Muscle layer of colon (tissue), 2 donors: ENCODE data around the gene ADAMTS2.

ENCODE experiments used
- H3K27ac ChIP-seq: one replicate; pipeline ENCODE4 v1.7.0; 2013; ENCODE audit warnings: low read depth, mild to moderate bottlenecking, low read length, moderate library complexity
- H3K27me3 ChIP-seq, 2 donors: one replicate each; pipeline ENCODE4 v1.7.0; 2013; ENCODE audit warnings: low read length in 2 of 2, mild to moderate bottlenecking in 2 of 2; ENCODE audit not compliant: insufficient read depth in 2 of 2, control insufficient read depth in 1 of 2
- H3K36me3 ChIP-seq: one replicate; pipeline ENCODE4 v1.7.0; 2013; ENCODE audit warnings: mild to moderate bottlenecking, low read length; ENCODE audit not compliant: insufficient read depth
- H3K4me1 ChIP-seq: one replicate; pipeline ENCODE4 v1.7.0; 2013; ENCODE audit warnings: mild to moderate bottlenecking, low read length; ENCODE audit not compliant: insufficient read depth
- H3K4me3 ChIP-seq, 2 donors: one replicate each; pipeline ENCODE4 v1.7.0; 2013; ENCODE audit warnings: low read length in 2 of 2, low read depth in 1 of 2, mild to moderate bottlenecking in 1 of 2, moderate library complexity in 1 of 2
- H3K9ac ChIP-seq: one replicate; pipeline ENCODE4 v1.7.0; 2013; ENCODE audit warnings: low read length
- H3K9me3 ChIP-seq: one replicate; pipeline ENCODE4 v1.7.0; 2013; ENCODE audit warnings: mild to moderate bottlenecking, low read length
- donor health status: abdominal sarcoma.
- donor health status: Adenocarcinoma of cecum.

The ADAMTS2 gene

DNA sequence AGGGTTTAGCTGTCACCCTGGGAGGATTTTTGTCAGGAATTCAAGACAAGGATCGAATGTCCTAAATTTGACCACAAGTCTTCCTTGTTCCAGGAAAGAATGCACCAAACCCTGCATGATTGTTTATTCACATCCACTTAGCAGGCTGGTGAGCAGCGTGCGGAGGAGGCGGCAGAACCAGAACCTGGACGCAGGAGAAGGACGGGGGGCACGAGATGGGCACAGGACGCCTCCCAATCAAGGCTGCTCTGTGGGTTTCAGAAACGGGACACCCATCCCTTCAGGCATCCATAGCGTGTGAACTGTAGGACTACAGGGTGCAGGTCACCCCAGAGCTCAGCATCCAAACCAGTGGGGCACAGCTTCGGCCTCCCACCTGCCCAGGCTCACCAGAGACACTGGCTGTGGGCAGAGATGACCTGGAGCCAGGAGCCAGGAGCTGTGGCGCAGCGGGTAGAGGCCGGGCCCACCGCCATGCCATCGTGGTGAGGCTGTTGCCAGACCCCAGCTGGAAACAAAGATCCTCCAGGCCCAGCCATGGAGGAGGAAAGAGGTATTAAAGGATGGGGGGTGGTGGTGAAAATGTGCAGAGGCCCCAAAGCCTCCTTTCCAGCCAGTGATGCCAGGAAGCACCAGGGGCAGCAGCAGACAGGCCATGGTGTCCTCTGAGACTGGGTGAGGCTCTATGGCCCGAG is 32.3 kb upstream of the ADAMTS2 start:
- no peak overlapping the region for H3K4me3 ChIP-seq
- H3K36me3 ChIP-seq: no peaks in the 10 kb centered on the region
- H3K27ac ChIP-seq: no peak overlapping the region
- H3K9me3 ChIP-seq: no peaks in the 10 kb centered on the region
- H3K27me3 ChIP-seq: no peaks in the 10 kb centered on the region
- no peaks in the 10 kb centered on the region for H3K4me1 ChIP-seq
- H3K9ac ChIP-seq: no peak overlapping the region

DNA sequence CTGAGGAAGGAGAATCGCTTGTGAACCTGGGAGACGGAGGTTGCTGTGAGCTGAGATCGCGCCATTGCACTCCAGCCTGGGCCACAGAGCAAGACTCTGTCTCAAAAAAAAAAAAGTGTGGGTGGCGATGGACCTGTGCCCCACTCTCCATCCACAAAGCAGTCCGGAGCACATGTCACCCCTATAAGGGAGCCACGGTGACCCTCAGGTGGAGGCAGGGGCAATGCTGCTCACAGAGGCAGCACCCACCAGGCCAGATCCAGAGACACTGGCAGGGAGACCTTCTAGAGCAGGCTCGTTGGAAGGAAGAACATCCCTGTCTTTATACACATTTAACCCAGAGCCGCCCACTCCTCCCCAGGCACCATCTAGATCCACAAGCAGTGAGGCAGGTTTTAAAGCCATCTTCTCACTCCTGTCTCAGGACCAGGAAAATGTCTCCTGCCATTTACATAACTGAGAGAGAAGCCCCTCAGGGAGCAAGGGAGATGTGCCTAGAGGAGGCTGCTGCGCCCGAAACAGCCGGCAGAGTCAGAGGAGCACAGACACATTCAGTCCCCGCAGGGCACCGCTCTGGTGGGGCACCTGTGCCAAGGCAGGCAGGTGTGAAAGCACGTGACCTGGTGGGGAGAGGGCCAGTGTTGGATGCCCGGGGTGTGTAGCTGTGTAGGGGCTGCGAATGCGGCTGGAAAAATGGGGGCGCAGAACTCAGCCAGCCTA is 31.6 kb upstream of the ADAMTS2 start:
- Histone ChIP-seq H3K4me1 (no peaks in the 10 kb centered on the region), H3K4me3 (no peak overlapping the region), H3K9me3 (no peaks in the 10 kb centered on the region), H3K27ac (no peak overlapping the region), H3K27me3 (no peaks in the 10 kb centered on the region), H3K9ac (no peak overlapping the region), H3K36me3 (no peaks in the 10 kb centered on the region)

DNA sequence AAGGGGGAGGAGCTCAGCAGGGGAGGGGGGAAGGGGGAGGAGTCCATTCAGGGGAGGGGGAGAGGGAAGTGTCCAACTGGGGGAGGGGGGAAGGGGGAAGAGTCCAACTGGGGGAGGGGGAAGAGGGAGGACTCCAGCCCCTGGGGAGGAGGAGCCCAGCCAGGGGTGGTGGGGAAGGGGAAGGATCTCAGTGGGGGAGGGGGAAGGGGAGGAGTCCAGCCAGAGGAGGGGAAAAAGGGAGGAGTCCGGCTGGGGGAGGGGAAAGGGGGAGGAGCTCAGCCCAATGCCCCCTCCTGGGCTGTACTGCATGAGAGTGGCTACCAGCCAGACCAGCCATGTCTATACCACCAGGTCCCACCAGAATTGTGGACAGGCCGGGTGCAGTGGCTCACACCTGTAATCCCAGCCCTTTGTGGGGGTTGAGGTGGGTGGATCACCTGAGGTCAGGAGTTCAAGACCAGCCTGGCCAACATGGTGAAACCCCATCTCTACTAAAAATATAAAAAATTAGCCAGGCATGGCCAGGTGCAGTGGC is 30.6 kb upstream of the ADAMTS2 start:
- no peaks in the 10 kb centered on the region for H3K27me3 ChIP-seq
- no peaks in the 10 kb centered on the region for H3K36me3 ChIP-seq
- H3K9me3 ChIP-seq: no peaks in the 10 kb centered on the region
- no peak overlapping the region for H3K9ac ChIP-seq
- H3K4me3 ChIP-seq: no peak overlapping the region
- H3K4me1 ChIP-seq: no peaks in the 10 kb centered on the region
- H3K27ac ChIP-seq: no peak overlapping the region

DNA sequence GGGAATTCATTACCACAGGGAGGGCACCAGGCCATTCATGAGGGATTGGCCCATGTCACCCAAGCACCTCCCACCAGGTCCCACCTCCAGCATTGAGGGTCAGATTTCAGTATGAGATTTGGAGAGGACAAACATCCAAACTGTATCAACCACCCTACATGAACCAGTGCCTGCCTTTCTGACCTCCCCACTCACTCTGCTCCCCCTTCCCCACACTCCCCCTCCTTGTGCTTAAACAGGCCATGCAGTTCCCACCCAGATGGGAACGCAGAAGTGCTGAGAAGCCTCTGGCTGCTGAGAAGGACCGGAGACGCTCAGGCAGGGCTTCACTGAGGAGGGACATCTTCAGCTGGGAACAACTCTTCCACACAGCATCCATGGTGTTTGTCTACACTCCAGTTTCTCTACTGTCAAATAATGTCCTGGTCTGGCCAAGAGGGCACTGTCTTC is 30.0 kb upstream of the ADAMTS2 start:
- no peaks in the 10 kb centered on the region for H3K27me3 ChIP-seq
- H3K9me3 ChIP-seq: no peaks in the 10 kb centered on the region
- H3K27ac ChIP-seq: no peak overlapping the region
- no peak overlapping the region for H3K4me3 ChIP-seq
- no peaks in the 10 kb centered on the region for H3K36me3 ChIP-seq
- no peaks in the 10 kb centered on the region for H3K4me1 ChIP-seq
- no peak overlapping the region for H3K9ac ChIP-seq

DNA sequence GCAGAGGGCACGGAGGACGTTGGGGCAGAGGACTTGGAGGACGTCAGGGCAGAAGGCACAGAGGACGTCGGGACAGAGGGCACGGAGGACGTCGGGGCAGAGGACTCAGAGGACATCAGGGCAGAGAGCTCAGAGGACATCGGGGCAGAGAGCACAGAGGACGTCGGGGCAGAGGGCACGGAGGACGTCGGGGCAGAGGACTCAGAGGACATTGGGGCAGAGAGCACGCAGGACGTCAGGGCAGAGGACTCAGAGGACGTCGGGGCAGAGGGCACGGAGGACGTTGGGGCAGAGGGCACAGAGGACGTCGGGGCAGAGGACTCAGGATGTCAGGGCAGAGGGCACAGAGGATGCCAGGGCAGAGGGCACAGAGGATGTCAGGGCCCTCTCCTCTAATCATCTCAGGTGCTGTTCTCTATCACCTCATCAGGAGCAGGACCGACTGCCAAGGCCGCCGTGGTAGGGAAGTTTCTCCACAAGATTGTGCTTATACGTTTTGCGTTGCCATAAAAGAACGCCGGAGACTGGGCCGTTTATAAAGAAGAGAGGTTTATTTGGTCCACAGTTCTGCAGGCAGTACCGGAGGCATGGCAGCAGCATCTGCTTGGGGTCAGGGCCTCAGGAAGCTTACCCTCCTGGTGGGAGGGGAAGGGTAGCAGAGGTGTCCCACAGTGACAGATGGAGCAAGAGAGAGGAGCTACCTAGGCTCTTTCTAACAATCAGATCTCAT is 29.4 kb upstream of the ADAMTS2 start:
- Histone ChIP-seq H3K9me3 (no peaks in the 10 kb centered on the region), H3K4me1 (no peaks in the 10 kb centered on the region), H3K36me3 (no peaks in the 10 kb centered on the region), H3K27me3 (no peaks in the 10 kb centered on the region), H3K9ac (no peak overlapping the region), H3K4me3 (no peak overlapping the region), H3K27ac (no peak overlapping the region)

DNA sequence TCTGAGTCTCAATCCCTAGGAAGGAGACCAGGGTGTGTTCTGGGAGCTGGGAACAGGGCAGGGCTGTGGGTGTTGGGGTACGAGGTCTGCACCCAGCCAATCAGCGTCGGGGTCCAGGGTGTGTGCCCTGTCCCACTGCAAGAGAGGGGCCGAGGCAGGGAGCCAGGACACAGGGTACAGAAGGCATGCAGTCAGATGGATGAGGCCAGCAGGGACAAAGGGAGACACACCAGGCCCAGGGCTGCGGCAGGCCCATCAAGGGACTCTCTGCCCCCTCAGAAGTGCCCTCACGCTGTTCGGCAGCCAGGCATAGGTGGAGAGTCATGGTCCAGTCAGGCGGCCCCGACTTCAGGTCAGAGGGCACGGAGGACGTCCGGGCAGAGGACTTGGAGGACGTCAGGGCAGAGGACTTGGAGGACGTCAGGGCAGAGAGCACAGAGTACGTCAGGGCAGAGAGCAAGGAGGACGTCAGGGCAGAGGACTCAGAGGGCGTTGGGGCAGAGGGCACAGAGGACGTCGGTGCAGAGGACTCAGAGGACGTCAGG is 28.8 kb upstream of the ADAMTS2 start:
- no peaks in the 10 kb centered on the region for H3K4me1 ChIP-seq
- no peaks in the 10 kb centered on the region for H3K36me3 ChIP-seq

DNA sequence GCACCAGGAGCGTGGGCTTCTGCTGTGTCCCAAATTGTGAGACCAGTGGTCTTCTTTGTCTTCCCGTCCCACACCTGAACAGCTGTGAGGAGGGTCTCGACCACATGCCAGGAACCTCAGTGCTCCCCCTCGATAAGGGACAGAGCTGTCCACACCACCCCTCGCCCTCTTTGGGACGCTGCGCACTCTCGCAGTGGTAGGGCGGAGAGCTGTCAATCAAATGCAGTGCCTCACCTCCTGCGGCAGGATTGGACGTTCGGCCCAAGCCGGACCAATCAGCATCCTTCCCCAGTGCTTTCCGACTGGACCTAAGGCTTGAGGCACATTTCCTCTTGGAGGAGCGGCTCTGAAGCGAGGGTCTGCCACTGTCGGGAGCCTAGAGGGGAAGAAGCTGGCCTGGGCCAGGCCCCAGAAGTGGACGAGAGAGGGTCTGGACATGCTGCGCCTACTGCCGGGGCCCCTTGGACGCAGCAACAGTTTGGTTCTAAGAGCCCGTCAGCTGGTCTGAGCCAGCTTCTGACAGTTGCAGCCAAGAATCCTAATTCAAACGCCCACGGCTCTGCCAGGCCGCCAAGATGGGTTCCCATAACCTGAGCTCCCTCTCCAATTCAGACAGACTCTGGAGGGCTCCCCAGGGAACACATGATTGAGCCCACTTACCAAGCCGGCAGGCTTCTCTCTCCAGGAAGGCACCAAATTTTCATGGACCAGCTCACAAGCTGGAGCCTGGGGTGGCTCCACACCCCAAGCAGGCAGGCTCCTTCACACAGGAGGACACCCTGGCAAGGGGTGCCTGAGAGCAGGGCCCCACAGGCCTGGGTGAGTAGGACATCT is 28.1 kb upstream of the ADAMTS2 start:
- no peaks in the 10 kb centered on the region for H3K27me3 ChIP-seq
- H3K4me3 ChIP-seq: no peak overlapping the region
- no peak overlapping the region for H3K9ac ChIP-seq
- no peak overlapping the region for H3K27ac ChIP-seq
- H3K9me3 ChIP-seq: no peaks in the 10 kb centered on the region
- H3K4me1 ChIP-seq: no peaks in the 10 kb centered on the region
- no peaks in the 10 kb centered on the region for H3K36me3 ChIP-seq

More for the DNA sequence above, 28.8 kb upstream of the ADAMTS2 start:
- Histone ChIP-seq H3K27ac (no peak overlapping the region), H3K9me3 (no peaks in the 10 kb centered on the region), H3K27me3 (no peaks in the 10 kb centered on the region), H3K4me3 (no peak overlapping the region), H3K9ac (no peak overlapping the region)

DNA sequence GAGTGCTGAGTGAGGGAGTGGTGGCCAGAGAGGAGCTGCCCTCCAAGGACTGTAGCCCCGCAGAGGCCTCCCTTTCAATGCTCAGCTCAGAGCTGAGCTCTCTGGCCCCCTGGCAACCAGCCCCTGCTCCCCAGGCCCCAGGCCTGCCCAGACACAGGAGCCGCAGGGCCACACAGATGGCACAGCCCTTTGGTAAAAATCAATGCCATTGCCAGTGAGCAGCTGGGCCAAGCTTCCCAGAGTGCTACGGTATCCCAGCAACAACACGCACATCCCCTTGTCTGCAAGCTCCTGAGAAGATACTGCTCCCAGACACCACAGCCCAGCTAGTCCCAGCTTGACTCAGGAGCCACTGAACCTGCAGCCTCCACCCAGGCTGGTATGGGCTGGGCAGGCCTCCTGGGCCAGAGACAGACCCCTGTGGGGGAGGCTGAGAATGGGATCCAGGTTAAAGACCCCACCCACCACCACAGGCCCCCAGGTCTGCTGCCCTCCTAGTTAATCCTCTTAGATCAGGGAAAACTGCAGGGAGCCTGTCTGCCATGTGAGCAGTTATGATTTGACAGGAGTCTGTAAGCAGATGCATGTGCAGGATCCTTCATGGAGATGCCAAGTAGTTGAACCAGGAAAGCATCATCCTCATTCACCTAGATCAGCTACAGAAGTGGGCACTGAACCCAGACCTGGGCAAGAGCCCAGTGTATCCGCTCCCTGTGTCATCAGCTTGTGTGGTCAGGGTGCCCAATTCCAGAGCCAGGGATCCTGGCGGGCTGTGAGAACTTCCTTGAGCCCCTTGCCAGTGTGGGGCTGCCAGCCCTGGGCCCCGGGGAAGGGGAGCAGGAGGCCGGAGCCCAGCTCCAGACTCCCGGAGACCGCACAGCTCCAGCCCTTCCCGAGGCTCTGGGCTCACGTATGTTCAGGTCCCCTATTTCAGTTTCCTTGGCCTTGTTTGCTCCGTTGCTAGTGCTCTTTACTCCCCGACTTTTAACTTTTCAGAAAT is 26.7 kb upstream of the ADAMTS2 start:
- Histone ChIP-seq H3K9ac (no peak overlapping the region), H3K9me3 (no peaks in the 10 kb centered on the region), H3K36me3 (no peaks in the 10 kb centered on the region), H3K27ac (no peak overlapping the region), H3K4me1 (no peaks in the 10 kb centered on the region), H3K4me3 (no peak overlapping the region), H3K27me3 (peaks cover 0 to 5% of the 10 kb centered on the region in 2 donors)

DNA sequence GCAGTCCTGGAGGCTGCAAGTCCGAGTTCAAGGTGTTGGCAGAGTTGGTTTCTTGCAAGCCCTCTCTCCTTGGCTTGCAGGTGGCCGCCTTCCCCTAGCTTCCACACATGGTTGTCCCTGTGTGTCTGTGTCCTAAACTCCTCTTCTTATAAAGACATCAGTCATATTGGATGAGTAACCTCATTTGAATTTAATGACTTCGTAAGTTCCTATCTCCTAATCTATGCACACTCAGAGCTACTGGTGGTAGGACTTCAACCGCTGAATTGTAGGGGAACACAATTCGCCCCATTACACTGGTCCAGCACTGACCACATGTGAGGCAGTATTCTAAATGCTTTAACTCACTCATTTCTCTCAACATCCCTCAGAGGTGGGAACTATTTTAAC is 25.9 kb upstream of the ADAMTS2 start:
- H3K27ac ChIP-seq: no peak overlapping the region
- H3K4me3 ChIP-seq: no peak overlapping the region
- no peaks in the 10 kb centered on the region for H3K4me1 ChIP-seq
- no peak overlapping the region for H3K9ac ChIP-seq
- H3K27me3 ChIP-seq: peaks cover 0 to 6% of the 10 kb centered on the region in 2 donors
- H3K9me3 ChIP-seq: no peaks in the 10 kb centered on the region
- no peaks in the 10 kb centered on the region for H3K36me3 ChIP-seq
